ENCODE measurements around the gene KRTAP5-2.
"Not testable (repeated sequence)": the region's sequence is repeated elsewhere in the genome, so short reads cannot be mapped to it uniquely, and the experiment has no call there.

Gene KRTAP5-2, protein sequence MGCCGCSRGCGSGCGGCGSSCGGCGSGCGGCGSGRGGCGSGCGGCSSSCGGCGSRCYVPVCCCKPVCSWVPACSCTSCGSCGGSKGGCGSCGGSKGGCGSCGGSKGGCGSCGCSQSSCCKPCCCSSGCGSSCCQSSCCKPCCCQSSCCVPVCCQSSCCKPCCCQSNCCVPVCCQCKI

DNA sequence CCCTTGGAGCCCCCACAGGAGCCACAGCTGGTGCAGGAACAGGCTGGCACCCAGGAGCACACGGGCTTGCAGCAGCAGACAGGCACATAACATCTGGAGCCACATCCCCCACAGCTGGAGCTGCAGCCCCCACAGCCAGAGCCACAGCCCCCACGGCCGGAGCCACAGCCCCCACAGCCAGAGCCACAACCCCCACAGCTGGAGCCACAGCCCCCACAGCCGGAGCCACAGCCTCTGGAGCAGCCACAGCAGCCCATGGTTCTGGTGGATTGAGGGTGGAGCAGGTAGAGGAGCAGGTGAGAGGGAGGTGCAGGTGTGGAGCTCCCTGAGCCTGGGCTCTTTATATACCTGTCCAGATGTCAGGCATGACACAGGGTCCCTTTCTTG lies at the start of gene KRTAP5-2:
TSS of gene KRTAP5-2 (minus strand) at position 301 of the 387 bp plus-strand sequence. CDS start at position 257, 44 bp downstream.
- DNase-seq = no peak

DNA sequence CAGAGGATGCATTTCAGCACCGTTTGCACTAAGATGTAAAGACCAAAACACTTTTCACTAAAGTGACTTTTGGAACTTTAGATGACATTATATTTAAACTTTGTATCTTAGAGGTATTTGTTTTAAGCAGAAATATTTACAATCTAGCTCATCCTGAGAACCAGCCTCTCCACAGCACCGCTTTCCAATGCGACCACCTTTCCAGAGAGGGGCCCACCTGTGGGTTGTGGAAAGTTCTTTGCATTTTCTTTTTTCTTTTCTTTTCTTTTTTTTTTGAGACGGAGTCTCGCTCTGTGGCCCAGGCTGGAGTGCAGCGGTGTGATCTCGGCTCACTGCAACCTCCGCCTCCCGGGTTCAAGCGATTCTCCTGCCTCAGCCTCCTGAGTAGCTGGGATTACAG lies 48.4 kb upstream of the KRTAP5-2 start:
- DNase-seq = not testable (repeated sequence)

- no peak for DNase-seq
These were observed 47.3 kb upstream of the KRTAP5-2 start for GRCh38 chr11:1645357-1645821.

- DNase-seq = no peak
These were observed 46.7 kb upstream of the KRTAP5-2 start for GRCh38 chr11:1644601-1645356.

GRCh38 chr11:1643146-1643690 lies 45.1 kb upstream of the KRTAP5-2 start:
- DNase-seq = no peak

GRCh38 chr11:1642288-1643145 lies 44.4 kb upstream of the KRTAP5-2 start:
- DNase-seq = no peak

- DNase-seq = no peak
These were observed 43.0 kb upstream of the KRTAP5-2 start for GRCh38 chr11:1641096-1641495.

DNA sequence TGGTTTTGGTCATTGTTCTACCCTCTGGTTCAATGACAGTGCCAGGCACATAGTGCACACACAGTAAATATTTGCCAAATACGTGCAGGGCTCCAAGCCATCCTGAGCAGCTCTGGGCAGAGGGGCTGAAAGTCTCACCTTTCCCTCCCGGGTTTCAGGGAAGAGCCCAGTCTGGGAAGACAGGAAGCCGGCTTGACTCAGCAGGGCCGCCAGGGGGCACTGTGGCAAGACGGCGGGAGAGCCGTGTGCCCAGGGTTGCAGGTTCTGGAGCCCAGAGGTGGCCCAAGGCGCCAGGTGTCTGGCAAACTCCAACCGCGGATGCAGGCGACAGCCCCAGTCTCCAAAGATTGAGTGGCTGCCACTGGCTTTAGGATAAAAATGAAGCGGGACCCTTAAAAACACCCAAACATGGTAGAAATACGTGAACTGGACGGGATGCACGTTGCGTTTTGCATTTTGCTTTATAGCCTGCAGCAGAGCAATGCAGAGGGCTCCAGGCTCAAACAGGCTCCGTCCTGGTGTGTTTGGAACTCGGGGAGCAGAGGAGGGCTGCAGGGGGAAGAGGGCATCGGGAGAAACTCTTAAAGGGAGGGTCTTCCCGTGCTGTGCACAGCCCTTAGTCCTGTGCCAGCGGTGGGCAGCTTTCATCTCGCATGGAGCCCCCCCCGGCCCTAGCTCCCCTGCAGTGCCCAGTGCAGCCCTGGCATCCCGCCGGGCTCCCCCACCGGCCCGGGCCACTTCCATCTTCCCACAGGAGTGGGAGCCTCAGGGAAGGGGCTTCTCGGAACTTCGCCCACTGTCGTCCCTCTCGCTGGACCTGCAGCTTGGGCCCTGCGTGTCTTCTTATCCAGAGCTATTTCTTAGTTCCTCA lies 42.2 kb upstream of the KRTAP5-2 start:
- DNase-seq = peak; percentile 7

DNA sequence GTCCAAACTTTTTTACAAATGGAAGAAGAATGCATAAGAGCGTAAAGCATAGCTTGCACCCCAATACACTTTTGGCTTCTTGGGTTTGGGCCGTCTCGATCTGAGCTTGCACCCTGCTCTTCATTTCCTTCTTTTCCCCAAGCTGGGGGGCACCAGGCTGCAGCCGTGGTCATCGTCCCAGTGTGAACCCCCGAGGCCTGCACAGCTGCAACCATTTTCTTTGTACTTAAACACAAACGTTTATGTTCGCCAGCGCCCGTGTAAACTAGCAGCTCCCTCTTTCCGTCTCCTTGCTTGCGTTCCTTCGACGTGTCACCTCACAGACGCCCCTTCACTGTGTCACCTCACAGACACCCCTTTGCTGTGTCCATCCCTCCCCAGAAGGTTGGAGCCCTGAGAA lies 41.6 kb upstream of the KRTAP5-2 start:
- DNase-seq = no peak

DNA sequence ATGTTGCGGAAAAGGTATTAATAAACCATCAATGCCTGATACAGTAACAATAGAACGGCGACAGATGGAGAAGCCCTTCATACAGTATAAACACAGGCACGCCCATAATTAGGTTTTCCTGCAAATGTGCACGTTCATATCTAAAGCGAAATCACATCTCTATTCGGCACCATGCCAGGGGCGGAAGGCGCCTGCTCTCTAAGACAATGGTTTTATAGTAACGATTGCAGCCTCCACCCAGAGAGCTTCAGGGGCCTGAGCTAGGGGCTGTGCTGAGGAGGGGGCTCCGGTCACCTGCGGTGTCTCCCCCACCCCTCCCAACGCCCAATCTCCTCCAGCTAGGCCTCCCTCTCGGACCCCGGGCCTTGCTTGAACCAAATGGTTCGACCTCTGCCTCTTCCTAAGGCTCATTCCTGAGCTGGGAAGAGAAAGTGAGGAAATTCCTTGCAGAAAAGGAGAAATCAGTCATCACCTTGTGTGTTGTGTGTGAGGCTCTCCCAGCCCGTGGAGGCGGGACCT lies 41.1 kb upstream of the KRTAP5-2 start:
- no peak for DNase-seq

GRCh38 chr11:1638344-1638743 lies 40.2 kb upstream of the KRTAP5-2 start:
- no peak for DNase-seq

GRCh38 chr11:1637628-1638027 lies 39.5 kb upstream of the KRTAP5-2 start:
- no peak for DNase-seq

GRCh38 chr11:1636291-1636950 lies 38.3 kb upstream of the KRTAP5-2 start:
- DNase-seq = no peak

- no peak for DNase-seq
These were observed 35.8 kb upstream of the KRTAP5-2 start for GRCh38 chr11:1633864-1634263.

DNA sequence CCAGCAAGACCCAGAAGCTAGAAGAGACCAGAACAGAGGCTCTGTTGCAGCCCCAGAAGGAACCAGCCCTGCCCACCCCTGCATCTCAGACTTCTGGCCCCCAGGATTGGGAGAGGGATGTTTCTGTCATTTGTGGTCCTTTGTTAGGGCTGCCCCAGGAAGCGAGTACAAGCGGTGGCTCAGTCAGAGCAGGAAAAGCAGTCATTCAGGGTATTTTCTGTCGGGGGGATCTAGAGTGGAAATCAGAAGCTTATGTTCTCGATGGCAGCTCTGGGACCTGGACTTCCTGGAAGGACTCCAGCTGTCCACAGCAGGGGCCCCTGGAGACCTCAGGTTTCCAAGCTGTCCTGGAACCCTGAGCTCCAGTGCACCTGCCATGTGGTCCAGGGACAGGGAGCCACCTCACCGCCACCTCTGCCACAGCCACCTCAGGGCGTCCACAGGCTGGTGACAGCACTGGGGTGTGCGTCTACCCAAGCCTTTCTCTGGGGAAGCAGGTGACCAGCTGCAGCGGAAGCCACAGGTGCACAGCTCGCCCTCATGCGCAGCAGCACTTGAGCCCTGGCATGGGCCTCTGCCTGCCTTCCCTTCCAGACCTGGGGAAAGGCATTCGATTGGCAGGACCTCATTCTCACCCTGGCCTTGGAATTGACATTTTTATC lies 34.1 kb upstream of the KRTAP5-2 start:
- DNase-seq = no peak

GRCh38 chr11:1631066-1631568 lies 33.0 kb upstream of the KRTAP5-2 start:
- DNase-seq = no peak

- DNase-seq = no peak
These were observed 32.2 kb upstream of the KRTAP5-2 start for GRCh38 chr11:1630271-1630670.

GRCh38 chr11:1629326-1630185 lies 31.5 kb upstream of the KRTAP5-2 start, which contains the start of gene KRTAP5-5:
KRTAP5-5 (plus strand) TSS chr11:1629775; CDS start chr11:1629841, 66 bp downstream.
- DNase-seq = no peak

Measured in CD4-positive, alpha-beta T cell treated with Interleukin-17A for 1 hour (primary cell).